GM23338 (cell line): ENCODE data around the gene AFF1. TPM values are rescaled to one million over a fixed set of nuclear protein-coding genes. Genes with fewer than 3 reads are reported as not detected.

Source experiments
- ATAC-seq: fragments of 200-7000 bp; cut with Tn5 transposase; 3 replicates; pipeline ENCODE4 v1.9.1; 2020
- DNase-seq: peaks from one replicate; pipeline ENCODE4 v3.0.0-alpha.2; 2015; ENCODE audit warnings: low spot score
- H2AFZ ChIP-seq: fragments of 200-600 bp; sonication (generic); 2 replicates; pipeline ENCODE4 v1.8.0; 2016; ENCODE audit warnings: antibody characterized with exemption, mild to moderate bottlenecking, moderate library complexity
- H3F3A ChIP-seq: fragments of 200-600 bp; sonication (generic); replicated peaks from 2 replicates; pipeline ENCODE4 v1.8.0; 2017; ENCODE audit warnings: antibody characterized with exemption, mixed run types, low read depth
- H3K27ac ChIP-seq: fragments of 200-600 bp; sonication (generic); 2 replicates; pipeline ENCODE4 v1.6.1; 2016; ENCODE audit warnings: low read depth
- H3K27me3 ChIP-seq: fragments of 200-600 bp; sonication (generic); 2 replicates; pipeline ENCODE4 v1.8.0; 2016; ENCODE audit warnings: mild to moderate bottlenecking, mixed run types, moderate library complexity; ENCODE audit not compliant: insufficient read depth
- H3K36me3 ChIP-seq: fragments of 200-600 bp; sonication (generic); 2 replicates; pipeline ENCODE4 v1.8.0; 2016; ENCODE audit warnings: mild to moderate bottlenecking; ENCODE audit not compliant: insufficient read depth
- H3K4me1 ChIP-seq: fragments of 200-600 bp; sonication (generic); 2 replicates; pipeline ENCODE4 v1.8.0; 2016; ENCODE audit warnings: mild to moderate bottlenecking, moderate library complexity; ENCODE audit not compliant: insufficient read depth
- H3K4me2 ChIP-seq: fragments of 200-600 bp; sonication (generic); 2 replicates; pipeline ENCODE4 v1.7.1; 2017; ENCODE audit warnings: mixed run types
- H3K4me3 ChIP-seq: fragments of 200-600 bp; sonication (generic); 2 replicates; pipeline ENCODE4 v1.6.1; 2016; ENCODE audit warnings: mixed run types
- H3K79me2 ChIP-seq: fragments of 200-600 bp; sonication (generic); replicated peaks from 2 replicates; pipeline ENCODE4 v1.8.0; 2017; ENCODE audit warnings: mild to moderate bottlenecking; ENCODE audit not compliant: insufficient read depth
- H3K9me2 ChIP-seq: fragments of 200-600 bp; sonication (generic); 2 replicates; pipeline ENCODE4 v1.8.0; 2017; ENCODE audit not compliant: insufficient read depth
- H4K20me1 ChIP-seq: fragments of 200-600 bp; sonication (generic); replicated peaks from 2 replicates; pipeline ENCODE4 v1.8.0; 2017; ENCODE audit warnings: mild to moderate bottlenecking; ENCODE audit not compliant: insufficient read depth
- H3K27ac Mint-ChIP-seq: 2 replicates; pipeline ENCODE4 v1.8.0; 2020; ENCODE audit warnings: inconsistent platforms, mild to moderate bottlenecking, moderate library complexity, mixed read lengths
- H3K27me3 Mint-ChIP-seq: 3 replicates; pipeline ENCODE4 v1.8.0; 2022; ENCODE audit warnings: low read depth, mild to moderate bottlenecking, moderate library complexity, mixed read lengths, inconsistent platforms; ENCODE audit not compliant: insufficient read depth, poor library complexity
- H3K36me3 Mint-ChIP-seq: 3 replicates; pipeline ENCODE4 v1.8.0; 2021; ENCODE audit warnings: low read depth, mild to moderate bottlenecking, inconsistent platforms, moderate library complexity, mixed read lengths
- H3K4me1 Mint-ChIP-seq: 3 replicates; pipeline ENCODE4 v1.8.0; 2020; ENCODE audit warnings: mild to moderate bottlenecking, inconsistent platforms, mixed read lengths
- H3K4me3 Mint-ChIP-seq: 3 replicates; pipeline ENCODE4 v1.8.0; 2021; ENCODE audit warnings: moderate library complexity, mild to moderate bottlenecking, inconsistent platforms, mixed read lengths
- H3K9me3 Mint-ChIP-seq: 3 replicates; pipeline ENCODE4 v1.8.0; 2020; ENCODE audit warnings: moderate library complexity, mild to moderate bottlenecking, inconsistent platforms, mixed read lengths
- CREB1 ChIP-seq: fragments of 250-450 bp; sonication (Bioruptor Pico); IDR thresholded peaks from 2 replicates; pipeline ENCODE4 v1.5.0; 2020; ENCODE audit warnings: low read depth, mild to moderate bottlenecking, moderate library complexity
- JUNB ChIP-seq: IDR thresholded peaks from one replicate; pipeline ENCODE4 v1.6.1; 2016; ENCODE audit warnings: antibody characterized with exemption; ENCODE audit not compliant: unreplicated experiment
- NANOG ChIP-seq: IDR thresholded peaks from 2 replicates; pipeline ENCODE4 v1.6.1; 2016; ENCODE audit warnings: antibody characterized with exemption, borderline replicate concordance
- POLR2AphosphoS5 ChIP-seq: IDR thresholded peaks from 2 replicates; pipeline ENCODE4 v1.6.1; 2016; ENCODE audit warnings: antibody characterized with exemption, low read depth
- REST ChIP-seq: IDR thresholded peaks from one replicate; pipeline ENCODE4 v1.6.1; 2018; ENCODE audit warnings: antibody characterized with exemption; ENCODE audit not compliant: unreplicated experiment
- polyA plus RNA-seq: library from polyadenylated mRNA; unstranded; fragments of >200 nt; fragmentation: Nextera tagmentation; extraction: Ambion mirVana; gene quantifications from 2 replicates; pipeline ENCODE4 v1.2.1, GENCODE V29; 2016
- total RNA-seq: library from RNA; depleted of rRNA; stranded (reverse); fragments of >200 nt; shearing (Covaris generic); gene quantifications from 2 replicates; pipeline ENCODE4 v1.2.3, GENCODE V29; 2014
- TF ChIP-seq, protein P1 (sequence below), 2 experiments: fragments of 200-600 bp in 1 of 2; sonication (generic) in 1 of 2; conservative IDR thresholded peaks; 2 replicates each; pipeline versions ENCODE4 v1.5.1 to v1.6.1; 2016 to 2017; ENCODE audit warnings: antibody characterized with exemption in 2 of 2, low read depth in 2 of 2, mild to moderate bottlenecking in 2 of 2, moderate library complexity in 1 of 2

AFF1 gene
- total and polyA plus RNA-seq, 2 experiments from 2014 or later: 42.6 to 67.2 TPM

DNA sequence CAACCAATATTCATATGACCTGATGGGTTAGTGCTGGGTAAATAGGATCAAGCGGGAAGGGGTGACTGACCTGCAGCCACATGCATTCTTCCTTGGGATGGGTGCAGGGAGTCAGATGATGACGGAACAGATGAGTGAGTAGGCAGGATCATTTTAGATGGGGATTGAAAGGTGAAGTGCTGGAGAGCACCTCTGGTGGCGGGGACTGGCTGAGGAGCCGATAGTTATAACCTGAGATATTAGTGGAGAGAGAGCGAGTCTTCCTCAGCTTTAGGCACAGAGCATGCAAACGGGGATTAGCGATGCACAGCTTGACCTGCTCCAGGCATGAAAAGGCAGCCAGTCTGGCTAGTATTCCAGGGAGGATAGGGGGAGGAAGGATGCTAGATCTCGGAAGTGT, 99.1 kb downstream of the AFF1 start:
- H3K36me3 Mint-ChIP-seq: no peaks in the 10 kb centered on the region
- H3K4me1 Mint-ChIP-seq: peaks cover 49% of the 10 kb centered on the region
- no peaks in the 10 kb centered on the region for H3K27me3 Mint-ChIP-seq
- H3K36me3 ChIP-seq: no peaks in the 10 kb centered on the region
- DNase-seq: peak; percentile 67
- TF ChIP-seq NANOG: no peak
- TF ChIP-seq, protein P1, sequence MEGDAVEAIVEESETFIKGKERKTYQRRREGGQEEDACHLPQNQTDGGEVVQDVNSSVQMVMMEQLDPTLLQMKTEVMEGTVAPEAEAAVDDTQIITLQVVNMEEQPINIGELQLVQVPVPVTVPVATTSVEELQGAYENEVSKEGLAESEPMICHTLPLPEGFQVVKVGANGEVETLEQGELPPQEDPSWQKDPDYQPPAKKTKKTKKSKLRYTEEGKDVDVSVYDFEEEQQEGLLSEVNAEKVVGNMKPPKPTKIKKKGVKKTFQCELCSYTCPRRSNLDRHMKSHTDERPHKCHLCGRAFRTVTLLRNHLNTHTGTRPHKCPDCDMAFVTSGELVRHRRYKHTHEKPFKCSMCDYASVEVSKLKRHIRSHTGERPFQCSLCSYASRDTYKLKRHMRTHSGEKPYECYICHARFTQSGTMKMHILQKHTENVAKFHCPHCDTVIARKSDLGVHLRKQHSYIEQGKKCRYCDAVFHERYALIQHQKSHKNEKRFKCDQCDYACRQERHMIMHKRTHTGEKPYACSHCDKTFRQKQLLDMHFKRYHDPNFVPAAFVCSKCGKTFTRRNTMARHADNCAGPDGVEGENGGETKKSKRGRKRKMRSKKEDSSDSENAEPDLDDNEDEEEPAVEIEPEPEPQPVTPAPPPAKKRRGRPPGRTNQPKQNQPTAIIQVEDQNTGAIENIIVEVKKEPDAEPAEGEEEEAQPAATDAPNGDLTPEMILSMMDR (conservative IDR thresholded peaks at IDR 0.05; ENCODE audit: low read depth in 2 of 2): peak; percentile 31 to 39; a peak in 3 of 4 replicates
- peak; percentile 12 for TF ChIP-seq REST
- H3K9me2 ChIP-seq: no peaks in the 10 kb centered on the region
- no peaks in the 10 kb centered on the region for H3K27me3 ChIP-seq
- H3K4me3 ChIP-seq: no peak overlapping the region; the same call in 1 of the 2 replicates
- H3K4me3 Mint-ChIP-seq: no peak overlapping the region
- no peak overlapping the region for H3K27ac Mint-ChIP-seq
- H3K4me2 ChIP-seq: peak overlapping the region; percentile 15
- H3K79me2 ChIP-seq: peaks cover 99% of the 10 kb centered on the region
- no peak overlapping the region for H3K27ac ChIP-seq
- no peak overlapping the region for H2AFZ ChIP-seq
- no peaks in the 10 kb centered on the region for H3K9me3 Mint-ChIP-seq
- peaks cover 28% of the 10 kb centered on the region for H4K20me1 ChIP-seq
- ATAC-seq: peak; percentile 70
- 0 out of 2 replicates have a peak, but pooled peaks cover 3% of the 10 kb centered on the region for H3F3A ChIP-seq
- peaks cover 91% of the 10 kb centered on the region for H3K4me1 ChIP-seq

DNA sequence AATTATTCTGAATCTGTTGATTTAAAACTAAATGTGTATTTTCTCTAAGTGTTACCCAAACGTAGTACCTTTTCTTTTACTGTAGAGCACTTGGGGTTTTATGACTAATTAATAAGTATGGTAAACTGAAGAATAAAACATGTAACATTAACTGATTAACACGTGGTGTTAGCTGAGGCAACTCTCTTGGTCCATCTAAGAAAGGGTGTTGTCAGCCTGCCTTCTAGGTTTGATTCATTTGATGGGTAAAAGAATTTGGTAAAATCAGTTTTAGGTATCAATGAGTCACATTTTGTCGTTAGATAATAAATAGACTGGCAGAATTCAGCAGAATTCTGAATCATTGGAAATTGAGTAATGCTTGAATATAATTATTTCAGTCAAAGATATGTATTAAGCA, 99.7 kb downstream of the AFF1 start:
- no peaks in the 10 kb centered on the region for H3K9me3 Mint-ChIP-seq
- Histone ChIP-seq H3K36me3 (no peaks in the 10 kb centered on the region), H3K9me2 (no peaks in the 10 kb centered on the region), H4K20me1 (peaks cover 28% of the 10 kb centered on the region), H3K4me1 (peaks cover 86% of the 10 kb centered on the region), H2AFZ (no peak overlapping the region), H3K27ac (no peak overlapping the region), H3K4me3 (no peak overlapping the region; the same call in 1 of the 2 replicates), H3K4me2 (peak overlapping the region; percentile 15; the same call in 1 of the 2 replicates), H3K27me3 (no peaks in the 10 kb centered on the region), H3F3A (0 out of 2 replicates have a peak, but pooled peaks cover 3% of the 10 kb centered on the region), H3K79me2 (peaks cover 99% of the 10 kb centered on the region)
- ATAC-seq: no peak
- no peaks in the 10 kb centered on the region for H3K36me3 Mint-ChIP-seq
- H3K27me3 Mint-ChIP-seq: no peaks in the 10 kb centered on the region
- no peak overlapping the region for H3K27ac Mint-ChIP-seq
- H3K4me3 Mint-ChIP-seq: no peak overlapping the region
- no peak for DNase-seq
- peaks cover 49% of the 10 kb centered on the region for H3K4me1 Mint-ChIP-seq
- TF ChIP-seq, protein P1 (conservative IDR thresholded peaks at IDR 0.05; ENCODE audit: low read depth in 2 of 2): no peak
- TF ChIP-seq JUNB (no peak), CREB1 (no peak), REST (no peak), POLR2AphosphoS5 (no peak)
